Endodermal cell (in vitro differentiated cells): ENCODE results near the gene AKAP8. TPM values are rescaled to one million over a fixed set of nuclear protein-coding genes. Genes with fewer than 3 reads are reported as not detected.

ENCODE experiments used
- DNase-seq: peaks from one replicate; pipeline ENCODE4 v3.0.0-alpha.2; 2017
- H3K27ac ChIP-seq: 2 replicates; pipeline ENCODE4 v1.5.1; 2013; ENCODE audit warnings: mild to moderate bottlenecking, low read depth, low read length, moderate library complexity
- H3K27me3 ChIP-seq: 2 replicates; pipeline ENCODE4 v1.6.1; 2013; ENCODE audit warnings: mild to moderate bottlenecking, low read length, moderate library complexity; ENCODE audit not compliant: insufficient read depth, control insufficient read depth, poor library complexity, severe bottlenecking
- H3K36me3 ChIP-seq: 2 replicates; pipeline ENCODE4 v1.7.0; 2013; ENCODE audit warnings: mild to moderate bottlenecking, low read length, moderate library complexity; ENCODE audit not compliant: control insufficient read depth, insufficient read depth
- H3K4me1 ChIP-seq: one replicate; pipeline ENCODE4 v1.7.0; 2013; ENCODE audit warnings: low read length; ENCODE audit not compliant: control insufficient read depth, insufficient read depth
- H3K4me3 ChIP-seq: 2 replicates; pipeline ENCODE4 v1.5.1; 2013; ENCODE audit warnings: mild to moderate bottlenecking, low read length, moderate library complexity
- H3K9ac ChIP-seq: 2 replicates; pipeline ENCODE4 v1.6.1; 2013; ENCODE audit warnings: mild to moderate bottlenecking, low read length, moderate library complexity; ENCODE audit not compliant: poor library complexity, severe bottlenecking; ENCODE audit errors: extremely low read depth
- H3K9me3 ChIP-seq: 2 replicates; pipeline ENCODE4 v1.6.1; 2013; ENCODE audit warnings: mild to moderate bottlenecking, low read length, moderate library complexity; ENCODE audit not compliant: control insufficient read depth
- H3K27ac Mint-ChIP-seq: 2 replicates; pipeline ENCODE4 v1.8.0; 2020; ENCODE audit warnings: mixed read lengths
- H3K27me3 Mint-ChIP-seq: 2 replicates; pipeline ENCODE4 v1.8.0; 2021; ENCODE audit warnings: mild to moderate bottlenecking, mixed read lengths; ENCODE audit not compliant: insufficient read depth
- H3K36me3 Mint-ChIP-seq: 2 replicates; pipeline ENCODE4 v1.8.0; 2020; ENCODE audit warnings: low read depth, mixed read lengths
- H3K4me1 Mint-ChIP-seq: 2 replicates; pipeline ENCODE4 v1.8.0; 2020; ENCODE audit warnings: mixed read lengths
- H3K4me3 Mint-ChIP-seq: 2 replicates; pipeline ENCODE4 v1.8.0; 2020; ENCODE audit warnings: mild to moderate bottlenecking, moderate library complexity, mixed read lengths
- H3K9me3 Mint-ChIP-seq: 2 replicates; pipeline ENCODE4 v1.8.0; 2020; ENCODE audit warnings: mild to moderate bottlenecking, mixed read lengths
- CTCF ChIP-seq: fragments of 200-600 bp; sonication (generic); conservative IDR thresholded peaks from 2 replicates; pipeline ENCODE4 v1.5.0; 2021; ENCODE audit warnings: antibody characterized with exemption, mild to moderate bottlenecking
- WGBS, 2 experiments: methylation state at CpG; one replicate each; pipeline versions ENCODE4 v1.1.5 to v1.1.7; 2013; ENCODE audit warnings: missing lambda C conversion rate in 2 of 2, mixed read lengths in 1 of 2; ENCODE audit not compliant: insufficient coverage in 1 of 2, insufficient read length in 1 of 2; 5-methylcytosine and 5-hydroxymethylcytosine counted together
- total RNA-seq, 2 donors: library from RNA; stranded (reverse); fragmentation: NEBNext Ultra II Directional in 1 of 2; extraction: Animal tissue kit (Norgen Biotek cat#: 25700) in 1 of 2; gene quantifications; 2 replicates in 1 of 2; 3 replicates in 1 of 2; pipeline ENCODE4 v1.2.1, GENCODE V29; 2021

The AKAP8 gene
- total RNA-seq, 2 donors from 2014 or later = 34.9 to 39.6 TPM

- H3K4me1 Mint-ChIP-seq = peaks cover 62% of the 10 kb centered on the region
Measured at GRCh38 chr19:15321739-15322138, 57.8 kb downstream of the AKAP8 start.

GRCh38 chr19:15320116-15320515 is 59.5 kb downstream of the AKAP8 start:
- Mint-ChIP-seq H3K4me3 (no peak overlapping the region), H3K36me3 (peaks cover 10% of the 10 kb centered on the region), H3K4me1 (peaks cover 60% of the 10 kb centered on the region), H3K27ac (peak overlapping the region; percentile 84), H3K27me3 (no peaks in the 10 kb centered on the region), H3K9me3 (no peaks in the 10 kb centered on the region)
- Histone ChIP-seq H3K27ac (no peak overlapping the region), H3K9ac (no peak overlapping the region), H3K9me3 (no peaks in the 10 kb centered on the region), H3K4me3 (no peak overlapping the region), H3K36me3 (no peaks in the 10 kb centered on the region), H3K27me3 (no peaks in the 10 kb centered on the region), H3K4me1 (peaks cover 14% of the 10 kb centered on the region)
- TF ChIP-seq CTCF = no peak
- 86 to 95% methylated on average over 2 to 4 of the region's 4 CpGs for WGBS, 2 experiments
- no peak for DNase-seq

More at GRCh38 chr19:15321739-15322138, 57.8 kb downstream of the AKAP8 start:
- Histone ChIP-seq H3K9me3 (no peaks in the 10 kb centered on the region), H3K4me3 (no peak overlapping the region), H3K27me3 (no peaks in the 10 kb centered on the region), H3K36me3 (no peaks in the 10 kb centered on the region), H3K27ac (no peak overlapping the region), H3K9ac (no peak overlapping the region), H3K4me1 (peaks cover 14% of the 10 kb centered on the region)
- WGBS, 2 experiments = 95 to 100% methylated on average over 1 to 2 of the region's 2 CpGs
- no peak overlapping the region for H3K4me3 Mint-ChIP-seq
- H3K27ac Mint-ChIP-seq = peak overlapping the region; percentile 30
- no peaks in the 10 kb centered on the region for H3K27me3 Mint-ChIP-seq
- DNase-seq = no peak
- no peaks in the 10 kb centered on the region for H3K9me3 Mint-ChIP-seq
- TF ChIP-seq CTCF = no peak
- peaks cover 10% of the 10 kb centered on the region for H3K36me3 Mint-ChIP-seq

GRCh38 chr19:15318241-15318691 is 61.3 kb downstream of the AKAP8 start:
- 85 to 92% methylated on average over 2 to 5 of the region's 6 CpGs for WGBS, 2 experiments
- no peak for TF ChIP-seq CTCF
- Histone ChIP-seq H3K36me3 (no peaks in the 10 kb centered on the region), H3K27me3 (no peaks in the 10 kb centered on the region), H3K4me3 (peak overlapping the region; percentile 76), H3K4me1 (peaks cover 23% of the 10 kb centered on the region), H3K9ac (no peak overlapping the region), H3K27ac (no peak overlapping the region), H3K9me3 (no peaks in the 10 kb centered on the region)
- peaks cover 6% of the 10 kb centered on the region for H3K36me3 Mint-ChIP-seq
- peak overlapping the region; percentile 78 for H3K27ac Mint-ChIP-seq
- H3K4me1 Mint-ChIP-seq = peaks cover 56% of the 10 kb centered on the region
- no peaks in the 10 kb centered on the region for H3K9me3 Mint-ChIP-seq
- DNase-seq = no peak
- H3K4me3 Mint-ChIP-seq = peak overlapping the region; percentile 29
- H3K27me3 Mint-ChIP-seq = no peaks in the 10 kb centered on the region
